Ishikawa (cell line): ENCODE results near the gene ZSCAN5C.
A peak's percentile ranks its signal among the peaks of the same experiment; 100 is the strongest.

Experiments
- CEBPB ChIP-seq: IDR thresholded peaks from 2 replicates; pipeline ENCODE4 v1.6.1; 2012
- CREB1 ChIP-seq: IDR thresholded peaks from 2 replicates; pipeline ENCODE4 v1.6.1; 2012; ENCODE audit warnings: low read depth
- EGR1 ChIP-seq: IDR thresholded peaks from 2 replicates; pipeline ENCODE4 v1.6.1; 2012
- EP300 ChIP-seq: IDR thresholded peaks from 2 replicates; pipeline ENCODE4 v1.6.1; 2012; ENCODE audit warnings: borderline replicate concordance
- FOXM1 ChIP-seq: IDR thresholded peaks from 2 replicates; pipeline ENCODE4 v1.6.1; 2012; ENCODE audit warnings: low read depth, borderline replicate concordance
- NFIC ChIP-seq: IDR thresholded peaks from 2 replicates; pipeline ENCODE4 v1.6.1; 2012
- RAD21 ChIP-seq: IDR thresholded peaks from 2 replicates; pipeline ENCODE4 v1.6.1; 2012; ENCODE audit warnings: low read depth
- TAF1 ChIP-seq: IDR thresholded peaks from 2 replicates; pipeline ENCODE4 v1.6.1; 2012; ENCODE audit warnings: low read depth, mild to moderate bottlenecking
- TCF12 ChIP-seq: IDR thresholded peaks from 2 replicates; pipeline ENCODE4 v1.6.1; 2012; ENCODE audit warnings: low read depth
- TEAD4 ChIP-seq: IDR thresholded peaks from 2 replicates; pipeline ENCODE4 v1.6.1; 2012
- YY1 ChIP-seq: IDR thresholded peaks from 2 replicates; pipeline ENCODE4 v1.6.1; 2012; ENCODE audit warnings: low read depth
- ZBTB7A ChIP-seq: IDR thresholded peaks from 2 replicates; pipeline ENCODE4 v1.6.1; 2012; ENCODE audit warnings: low read depth
- TF ChIP-seq, protein P1 (sequence below): IDR thresholded peaks from 2 replicates; pipeline ENCODE4 v1.6.1; 2012
- TF ChIP-seq, protein P2 (sequence below): IDR thresholded peaks from 2 replicates; pipeline ENCODE4 v1.6.1; 2012
- TF ChIP-seq, protein P3 (sequence below): IDR thresholded peaks from 2 replicates; pipeline ENCODE4 v1.6.1; 2012; ENCODE audit warnings: low read depth, mild to moderate bottlenecking

Gene ZSCAN5C, protein sequence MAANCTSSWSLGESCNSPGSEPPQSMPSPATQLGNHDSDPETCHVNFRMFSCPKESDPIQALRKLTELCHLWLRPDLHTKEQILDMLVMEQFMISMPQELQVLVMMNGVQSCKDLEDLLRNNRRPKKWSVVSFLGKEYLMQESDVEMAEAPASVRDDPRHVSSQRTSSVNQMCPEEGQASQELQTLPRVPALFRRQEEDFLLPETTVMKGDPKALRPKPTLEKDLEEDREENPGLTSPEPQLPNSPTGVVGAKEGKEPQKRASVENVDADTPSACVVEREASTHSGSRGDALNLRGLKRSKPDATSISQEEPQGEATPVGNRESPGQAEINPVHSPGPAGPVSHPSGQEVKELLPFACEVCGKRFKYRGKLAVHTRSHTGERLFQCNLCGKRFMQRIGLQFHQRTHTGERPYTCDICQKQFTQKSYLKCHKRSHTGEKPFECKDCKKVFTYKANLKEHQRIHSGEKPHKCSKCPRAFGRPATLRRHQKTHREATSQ

DNA sequence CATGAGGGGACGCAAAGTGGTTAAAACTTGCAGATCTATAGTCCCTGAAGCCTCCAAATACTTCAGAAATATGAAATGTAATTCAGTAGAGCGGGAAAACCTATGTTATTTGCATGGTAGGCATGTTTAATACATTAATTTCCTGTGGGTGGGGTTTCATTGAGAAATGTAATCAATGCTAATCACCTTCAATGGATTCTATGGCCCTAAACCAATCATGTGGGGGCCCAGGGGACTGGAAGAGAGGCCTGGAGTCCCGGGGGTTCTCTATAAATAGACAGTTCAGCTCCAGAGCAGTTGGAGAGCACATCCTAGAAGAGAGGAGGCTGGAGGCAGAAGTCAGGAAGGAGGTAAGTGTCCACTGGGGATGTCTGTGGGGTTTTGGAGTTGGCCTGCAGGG is at the start of gene ZSCAN5C:
Gene ZSCAN5C, plus strand, starts transcription at position 301 of the 400 bp plus-strand sequence. CDS start 3,641 bp downstream, outside the sequence.
- TF ChIP-seq RAD21 (no peak), TAF1 (no peak), NFIC (no peak), YY1 (no peak), FOXM1 (no peak), ZBTB7A (no peak), EGR1 (no peak)
- TF ChIP-seq, protein P1, sequence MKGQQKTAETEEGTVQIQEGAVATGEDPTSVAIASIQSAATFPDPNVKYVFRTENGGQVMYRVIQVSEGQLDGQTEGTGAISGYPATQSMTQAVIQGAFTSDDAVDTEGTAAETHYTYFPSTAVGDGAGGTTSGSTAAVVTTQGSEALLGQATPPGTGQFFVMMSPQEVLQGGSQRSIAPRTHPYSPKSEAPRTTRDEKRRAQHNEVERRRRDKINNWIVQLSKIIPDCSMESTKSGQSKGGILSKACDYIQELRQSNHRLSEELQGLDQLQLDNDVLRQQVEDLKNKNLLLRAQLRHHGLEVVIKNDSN: no peak
- TF ChIP-seq, protein P2, sequence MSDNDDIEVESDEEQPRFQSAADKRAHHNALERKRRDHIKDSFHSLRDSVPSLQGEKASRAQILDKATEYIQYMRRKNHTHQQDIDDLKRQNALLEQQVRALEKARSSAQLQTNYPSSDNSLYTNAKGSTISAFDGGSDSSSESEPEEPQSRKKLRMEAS: no peak

DNA sequence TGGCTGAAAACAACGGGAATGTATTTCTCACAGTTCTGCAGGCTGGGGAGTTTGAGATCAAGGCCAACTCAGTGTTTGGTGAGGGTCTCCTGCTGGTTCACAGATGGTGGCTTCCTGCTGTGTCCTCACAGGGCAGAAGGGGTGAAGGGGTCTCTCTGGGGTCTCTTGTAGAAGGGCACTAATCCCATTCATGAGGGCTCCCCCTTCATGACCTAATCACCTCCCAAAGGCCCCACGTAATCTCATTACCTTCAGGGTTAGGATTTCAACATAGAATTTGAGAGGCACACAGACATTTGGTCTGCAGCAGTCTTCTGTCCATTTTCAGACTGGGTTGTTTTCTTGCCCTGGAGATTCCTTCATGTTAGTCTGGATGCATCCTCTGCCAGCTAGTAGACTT is 49.4 kb upstream of the ZSCAN5C start:
- no peak for TF ChIP-seq FOXM1

DNA sequence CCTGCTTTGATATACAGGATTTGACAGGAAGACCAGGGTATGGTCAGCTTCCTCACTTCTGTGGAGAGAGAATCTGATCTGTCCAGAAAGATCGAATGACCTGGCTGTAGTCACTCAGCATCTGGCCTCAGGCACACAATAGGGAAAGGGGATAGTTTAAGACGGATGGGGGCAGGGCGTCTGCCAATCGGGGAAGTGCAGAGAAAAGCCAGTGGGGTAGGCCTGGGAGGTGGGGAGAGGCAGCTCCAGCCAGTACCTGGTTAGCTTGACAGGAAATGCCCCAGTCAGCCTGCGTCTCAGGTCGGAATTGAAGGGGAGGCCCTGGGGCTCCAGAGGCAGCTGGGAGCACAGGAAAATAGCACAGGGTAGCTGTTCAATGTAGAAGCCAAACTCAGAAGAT is 48.6 kb upstream of the ZSCAN5C start:
- no peak for TF ChIP-seq EP300
- TF ChIP-seq, protein P3, sequence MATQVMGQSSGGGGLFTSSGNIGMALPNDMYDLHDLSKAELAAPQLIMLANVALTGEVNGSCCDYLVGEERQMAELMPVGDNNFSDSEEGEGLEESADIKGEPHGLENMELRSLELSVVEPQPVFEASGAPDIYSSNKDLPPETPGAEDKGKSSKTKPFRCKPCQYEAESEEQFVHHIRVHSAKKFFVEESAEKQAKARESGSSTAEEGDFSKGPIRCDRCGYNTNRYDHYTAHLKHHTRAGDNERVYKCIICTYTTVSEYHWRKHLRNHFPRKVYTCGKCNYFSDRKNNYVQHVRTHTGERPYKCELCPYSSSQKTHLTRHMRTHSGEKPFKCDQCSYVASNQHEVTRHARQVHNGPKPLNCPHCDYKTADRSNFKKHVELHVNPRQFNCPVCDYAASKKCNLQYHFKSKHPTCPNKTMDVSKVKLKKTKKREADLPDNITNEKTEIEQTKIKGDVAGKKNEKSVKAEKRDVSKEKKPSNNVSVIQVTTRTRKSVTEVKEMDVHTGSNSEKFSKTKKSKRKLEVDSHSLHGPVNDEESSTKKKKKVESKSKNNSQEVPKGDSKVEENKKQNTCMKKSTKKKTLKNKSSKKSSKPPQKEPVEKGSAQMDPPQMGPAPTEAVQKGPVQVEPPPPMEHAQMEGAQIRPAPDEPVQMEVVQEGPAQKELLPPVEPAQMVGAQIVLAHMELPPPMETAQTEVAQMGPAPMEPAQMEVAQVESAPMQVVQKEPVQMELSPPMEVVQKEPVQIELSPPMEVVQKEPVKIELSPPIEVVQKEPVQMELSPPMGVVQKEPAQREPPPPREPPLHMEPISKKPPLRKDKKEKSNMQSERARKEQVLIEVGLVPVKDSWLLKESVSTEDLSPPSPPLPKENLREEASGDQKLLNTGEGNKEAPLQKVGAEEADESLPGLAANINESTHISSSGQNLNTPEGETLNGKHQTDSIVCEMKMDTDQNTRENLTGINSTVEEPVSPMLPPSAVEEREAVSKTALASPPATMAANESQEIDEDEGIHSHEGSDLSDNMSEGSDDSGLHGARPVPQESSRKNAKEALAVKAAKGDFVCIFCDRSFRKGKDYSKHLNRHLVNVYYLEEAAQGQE: no peak
- no peak for TF ChIP-seq YY1
- no peak for TF ChIP-seq TCF12
- TF ChIP-seq CREB1: no peak
- TF ChIP-seq, protein P2: no peak
- TF ChIP-seq FOXM1: no peak
- TF ChIP-seq RAD21: no peak
- no peak for TF ChIP-seq CEBPB
- TF ChIP-seq, protein P1: no peak
- TF ChIP-seq TEAD4: no peak
- TF ChIP-seq EGR1: no peak

DNA sequence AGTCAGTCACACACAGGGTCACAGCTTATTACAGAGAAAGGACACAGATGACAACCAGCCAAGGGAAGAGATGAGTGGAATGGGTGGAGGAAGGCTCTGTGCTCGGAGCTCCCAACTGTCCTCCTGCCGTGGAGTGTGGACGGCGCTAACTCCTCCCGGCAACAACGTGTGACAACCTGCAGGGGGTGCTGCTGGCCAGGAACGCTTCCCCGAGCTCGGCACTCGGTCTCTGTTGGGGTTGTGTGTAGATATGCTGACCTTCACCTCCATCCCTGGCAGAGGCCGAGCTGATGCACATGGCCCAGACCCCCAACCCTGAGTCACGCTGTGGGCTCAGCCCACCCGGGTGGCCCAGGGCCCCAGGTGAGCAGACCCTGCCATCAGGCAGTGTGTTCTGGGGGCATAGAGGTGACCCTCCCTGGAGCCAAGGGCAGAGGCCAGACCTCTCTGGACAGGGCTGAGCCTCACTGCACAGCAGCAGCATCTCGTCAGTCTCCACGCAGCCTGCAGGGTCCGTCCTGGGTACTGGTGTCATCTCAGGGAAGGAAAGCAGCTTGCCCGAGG is 46.9 kb upstream of the ZSCAN5C start:
- TF ChIP-seq YY1 (no peak), TEAD4 (no peak), RAD21 (peak; percentile 30; the same call in 1 of the 2 replicates)

DNA sequence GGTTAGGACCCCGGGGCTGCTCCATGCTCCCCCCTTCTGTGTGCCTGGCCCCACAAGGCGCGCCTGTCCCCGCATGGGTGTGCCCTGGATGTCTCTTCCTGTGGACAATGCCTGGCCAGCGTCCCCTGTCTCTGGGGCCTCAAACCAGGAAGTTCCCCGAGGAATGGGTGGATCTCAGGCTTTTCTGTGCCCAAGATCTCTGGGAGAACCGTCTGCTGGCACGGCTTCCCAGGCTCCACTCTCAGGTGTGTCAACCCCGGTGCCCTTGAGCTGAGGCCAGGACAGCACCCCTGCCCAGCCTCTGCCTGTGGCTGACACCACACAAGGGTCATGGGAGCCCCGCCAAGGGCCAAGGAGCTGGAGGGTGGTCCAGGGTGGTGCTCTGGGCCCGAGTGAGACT is 45.3 kb upstream of the ZSCAN5C start:
- TF ChIP-seq EP300 (no peak), FOXM1 (no peak), RAD21 (no peak), CEBPB (no peak), ZBTB7A (no peak), CREB1 (no peak)
- TF ChIP-seq, protein P3: no peak

DNA sequence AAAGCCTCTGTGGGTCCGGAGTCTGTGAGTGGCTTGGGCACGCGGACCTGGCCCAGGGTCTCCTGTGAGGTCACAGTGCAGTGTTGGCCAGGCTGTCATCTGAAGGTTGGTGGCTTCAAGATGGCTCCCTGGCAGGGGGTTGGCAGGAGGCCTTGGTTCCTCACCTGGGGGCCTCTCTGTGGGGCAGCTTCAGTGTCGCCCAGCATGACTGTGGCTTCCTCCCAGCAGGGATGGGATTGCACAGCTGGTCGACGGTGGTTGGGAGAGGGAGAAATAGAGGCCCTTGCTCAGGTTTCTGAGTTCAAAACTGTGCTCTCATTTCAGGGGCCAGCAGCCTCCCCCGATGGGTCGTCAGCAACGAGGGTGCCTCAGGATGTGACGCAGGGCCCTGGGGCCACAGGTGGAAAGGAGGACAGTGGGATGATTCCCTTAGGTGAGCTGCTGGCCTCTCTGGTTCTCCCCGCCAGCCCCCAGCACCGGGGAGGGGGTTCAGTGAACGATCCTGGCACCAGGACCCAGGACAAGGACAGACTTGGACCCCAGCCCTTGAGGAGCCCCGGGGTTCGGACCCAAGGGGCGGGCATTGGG is 43.8 kb upstream of the ZSCAN5C start:
- no peak for TF ChIP-seq NFIC
- no peak for TF ChIP-seq EP300
- TF ChIP-seq FOXM1: no peak
